RWPE1 (cell line): Measurements from ENCODE around the gene ADAMTS17.
A peak's percentile ranks its signal among the peaks of the same experiment; 100 is the strongest.

Source experiments
- CTCF ChIA-PET: fragments of 350-600 bp; sonication (Branson Sonifier 250); formaldehyde crosslinking; extraction: SDS; loops from one replicate; lab custom pipeline; 2021; lab: Yijun Ruan, JAX
- POLR2A ChIA-PET: fragments of 400-600 bp; formaldehyde crosslinking; extraction: SDS; loops from one replicate; lab custom pipeline; 2020; ENCODE audit warnings: antibody characterized with exemption; ENCODE audit not compliant: low non-redundant PET; lab: Yijun Ruan, JAX
- DNase-seq: peaks from one replicate; pipeline ENCODE4 v3.0.0; 2012; ENCODE audit warnings: low spot score
- H3K27ac ChIP-seq: fragments of 450-650 bp; 2 replicates; pipeline ENCODE4 v1.5.1; 2017
- CTCF ChIP-seq: fragments of 450-650 bp; conservative IDR thresholded peaks from 2 replicates; pipeline ENCODE4 v1.5.1; 2017; ENCODE audit warnings: low read depth, mild to moderate bottlenecking

Gene ADAMTS17

GRCh38 chr15:100224206-100225185 is 117.3 kb downstream of the ADAMTS17 start:
- POLR2A ChIA-PET, result no interaction called here
- CTCF ChIA-PET, result no interaction called here
- no peak for TF ChIP-seq CTCF

GRCh38 chr15:100222349-100222715 is 119.4 kb downstream of the ADAMTS17 start:
- CTCF ChIA-PET, result no interaction called here
- TF ChIP-seq CTCF, result no peak
- POLR2A ChIA-PET, result no interaction called here
- no peak for DNase-seq
- H3K27ac ChIP-seq, result peak overlapping the region; percentile 11

More at GRCh38 chr15:100224206-100225185, 117.3 kb downstream of the ADAMTS17 start:
- peak; percentile 35 for DNase-seq
- no peak overlapping the region for H3K27ac ChIP-seq

GRCh38 chr15:100221471-100222348 is 120.1 kb downstream of the ADAMTS17 start:
- no peak for TF ChIP-seq CTCF
- DNase-seq, result no peak
- POLR2A ChIA-PET, result interaction anchor here (0.5 kb wide), 1 partner anchor 103 kb away, joined by 3 read pairs; no protein-coding TSS in a partner anchor
- H3K27ac ChIP-seq, result peak overlapping the region; percentile 11
- CTCF ChIA-PET, result no interaction called here

- CTCF ChIA-PET, result no interaction called here
- H3K27ac ChIP-seq, result no peak overlapping the region
- no peak for DNase-seq
- no peak for TF ChIP-seq CTCF
- POLR2A ChIA-PET, result no interaction called here
Measured at GRCh38 chr15:100220058-100220768, 121.6 kb downstream of the ADAMTS17 start.

- no peak overlapping the region for H3K27ac ChIP-seq
- no peak for DNase-seq
- TF ChIP-seq CTCF, result no peak
- POLR2A ChIA-PET, result no interaction called here
- CTCF ChIA-PET, result no interaction called here
Measured at GRCh38 chr15:100218434-100218833, 123.3 kb downstream of the ADAMTS17 start.

- ChIA-PET CTCF (no interaction called here), POLR2A (no interaction called here)
- no peak overlapping the region for H3K27ac ChIP-seq
- no peak for TF ChIP-seq CTCF
- no peak for DNase-seq
Measured at GRCh38 chr15:100216182-100216581, 125.6 kb downstream of the ADAMTS17 start.
